Fibroblast of upper back skin (primary cell): ENCODE measurements around the gene STYX.

Experiments
- DNase-seq: peaks from one replicate; pipeline ENCODE4 v3.0.0-alpha.2; 2013

The STYX gene

GRCh38 chr14:52791223-52792096, 61.5 kb downstream of the STYX start, which contains the start of gene GNPNAT1:
GNPNAT1 (minus strand) TSS chr14:52791607; CDS start chr14:52784650, 6,957 bp downstream.
- peak; percentile 86 for DNase-seq

DNA sequence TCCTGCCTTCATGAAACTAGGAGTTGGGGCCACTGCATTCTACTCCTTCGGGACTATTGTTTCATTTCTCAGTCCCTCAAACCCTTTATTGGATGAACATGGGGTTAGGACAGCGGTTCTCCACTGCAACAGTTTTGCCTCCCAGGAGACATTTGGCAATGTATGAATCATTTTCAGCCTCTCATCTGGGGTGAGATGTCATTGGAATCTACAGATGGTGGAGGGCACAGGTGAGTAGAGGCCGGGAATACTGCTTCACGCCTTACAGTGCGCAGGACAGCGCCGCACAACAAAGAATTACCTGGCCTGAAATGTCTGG, 62.1 kb downstream of the STYX start:
- no peak for DNase-seq

DNA sequence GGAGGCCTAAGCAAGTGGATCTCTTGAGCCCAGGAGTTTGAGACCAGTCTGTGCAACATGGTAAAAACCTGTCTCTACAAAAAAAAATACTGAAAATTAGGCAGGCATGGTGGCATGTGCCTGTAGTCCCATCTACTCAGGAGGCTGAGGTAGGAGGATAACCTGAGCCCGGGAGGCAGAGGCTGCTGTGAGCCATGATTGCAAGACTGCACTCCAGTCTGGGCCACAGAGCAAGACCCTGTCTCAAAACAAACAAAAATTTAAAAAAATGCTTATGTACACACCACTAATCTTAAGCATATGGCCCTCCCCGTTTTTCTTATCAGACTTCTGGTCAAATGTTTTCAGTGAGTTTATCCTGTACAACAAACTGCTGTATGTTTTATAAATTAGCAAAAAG, 63.1 kb downstream of the STYX start:
- DNase-seq: no peak

DNA sequence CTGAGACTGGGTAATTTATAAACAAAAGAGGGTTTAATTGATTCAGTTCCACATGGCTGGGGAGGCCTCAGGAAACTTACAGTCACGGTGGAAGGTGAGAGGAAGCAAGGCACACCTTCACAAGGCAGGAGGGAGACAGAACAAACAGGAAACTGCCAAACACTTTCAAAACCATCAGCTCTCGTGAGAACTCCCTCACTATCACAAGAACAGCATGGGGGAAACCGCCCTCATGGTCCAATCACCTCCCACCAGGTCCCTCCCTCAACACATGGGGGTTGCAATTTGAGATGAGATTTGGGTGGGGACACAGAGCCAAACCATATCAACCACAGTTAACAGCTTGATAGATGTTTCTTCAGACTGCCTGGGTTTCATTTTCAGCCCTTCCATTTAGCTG, 67.7 kb downstream of the STYX start:
- no peak for DNase-seq

DNA sequence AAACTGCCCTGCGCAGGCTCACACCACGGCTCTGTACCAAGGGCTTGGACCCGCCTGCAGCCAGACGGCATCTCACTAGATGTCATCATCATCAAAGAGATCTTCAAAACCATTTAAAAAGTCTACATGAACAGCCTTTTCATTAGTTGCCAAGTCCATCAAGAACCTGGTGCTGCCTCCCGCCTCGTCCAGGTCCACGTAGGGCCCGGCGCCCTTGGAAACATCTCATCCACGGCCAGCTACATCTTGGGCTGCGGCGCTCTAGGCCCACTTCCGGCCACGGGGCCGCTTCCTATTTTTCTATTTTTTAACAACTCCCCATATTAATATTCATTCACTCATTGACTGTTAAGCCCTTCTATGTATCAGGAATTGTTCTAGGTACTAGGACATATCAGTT, 68.9 kb downstream of the STYX start:
- no peak for DNase-seq

DNA sequence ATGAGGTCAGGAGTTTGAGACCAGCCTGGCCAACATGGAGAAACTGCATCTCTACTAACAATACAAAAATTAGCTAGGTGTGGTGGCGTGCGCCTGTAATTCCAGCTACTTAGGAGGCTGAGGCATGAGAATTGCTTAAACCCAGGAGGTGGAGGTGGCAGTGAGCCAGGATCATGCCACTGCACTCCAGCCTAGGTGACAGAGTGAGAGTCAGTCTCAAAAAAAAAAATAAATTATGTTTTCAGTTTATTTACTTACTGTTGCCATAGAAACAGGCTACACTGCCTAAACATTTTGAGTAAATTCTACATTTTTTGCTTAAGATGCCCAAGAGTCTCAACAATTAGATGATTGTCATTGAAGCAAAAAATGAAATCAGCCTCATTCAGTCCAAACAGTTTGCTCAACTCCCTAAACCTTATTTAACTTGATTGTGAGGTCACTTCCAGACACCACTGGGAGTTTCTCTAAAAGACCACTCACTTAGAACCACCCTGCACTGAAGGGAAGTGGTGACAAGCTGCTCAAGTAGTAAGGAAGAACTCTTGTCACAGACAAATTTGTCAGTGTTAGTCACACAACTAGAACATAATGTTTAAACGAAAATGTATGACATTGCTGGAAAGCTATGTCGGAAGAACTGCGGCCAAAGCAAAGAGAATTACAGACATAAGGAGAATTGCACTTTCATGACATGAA, 71.2 kb downstream of the STYX start:
- peak; percentile 78 for DNase-seq

DNA sequence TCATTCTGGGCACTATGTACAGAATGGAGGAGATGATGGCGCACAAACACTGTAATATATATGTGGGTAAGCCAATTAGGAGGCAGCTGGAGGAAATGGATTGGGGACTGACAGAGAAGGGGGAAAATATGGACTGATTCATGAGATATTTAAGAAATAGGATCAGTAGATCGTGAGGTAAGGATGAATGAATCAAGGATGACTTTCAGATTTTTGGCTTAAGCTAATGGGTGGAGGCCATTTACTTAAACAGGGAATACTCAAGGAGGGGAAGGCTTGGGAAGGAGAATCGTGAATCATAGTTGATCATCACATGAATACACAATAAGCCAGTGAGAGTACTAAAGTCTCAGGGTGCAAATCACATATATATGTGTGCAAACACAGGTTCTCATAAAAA, 72.6 kb downstream of the STYX start:
- DNase-seq: peak; percentile 74

GRCh38 chr14:52806115-52806514, 76.1 kb downstream of the STYX start:
- DNase-seq: no peak

- no peak for DNase-seq
Observed at GRCh38 chr14:52808101-52808500, 78.1 kb downstream of the STYX start.

GRCh38 chr14:52821805-52822250, 91.9 kb downstream of the STYX start:
- DNase-seq: no peak

DNA sequence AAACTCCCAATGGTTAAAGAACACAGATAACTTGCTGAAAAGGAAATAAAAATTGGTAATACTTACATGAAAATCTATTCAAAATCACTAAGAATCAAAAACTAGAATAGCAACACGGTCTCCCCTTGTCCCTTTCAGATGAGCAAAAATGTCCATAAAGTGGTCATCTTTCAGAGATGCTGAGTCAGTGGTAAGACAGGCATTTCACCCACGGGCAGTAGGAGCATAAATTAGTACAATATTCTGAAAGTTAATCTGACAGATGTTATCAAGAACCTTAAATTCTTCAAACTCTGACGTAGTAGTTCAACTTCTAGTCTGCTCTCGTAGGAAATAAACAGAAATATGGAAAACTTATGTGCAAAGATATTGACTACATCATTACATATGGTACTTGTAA, 94.5 kb downstream of the STYX start:
- DNase-seq: no peak
